HuH-7 (cell line): ENCODE results near the gene PLA2G4F.

Experiments
- DNase-seq: peaks from one replicate; pipeline ENCODE4 v3.0.0; 2011; ENCODE audit warnings: low spot score

Gene PLA2G4F

DNA sequence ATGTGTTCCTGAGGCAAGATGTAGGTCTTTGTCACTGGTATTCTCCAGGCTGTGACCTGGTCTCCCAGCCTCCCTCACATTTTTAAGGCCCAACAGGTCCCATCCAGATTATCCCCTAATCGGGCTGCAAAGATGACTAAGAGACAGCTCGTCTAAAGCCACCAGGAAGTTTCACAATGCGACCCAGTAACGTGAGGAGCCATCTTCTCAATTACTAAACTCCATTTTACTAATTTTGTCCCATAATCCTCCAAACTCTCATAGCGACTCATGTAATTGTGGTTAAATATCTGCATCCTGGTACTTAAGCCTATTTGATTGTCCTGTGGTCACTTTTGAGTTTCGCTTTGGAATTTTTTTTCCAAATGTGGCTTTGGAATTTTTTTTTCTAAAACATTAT lies 8.7 kb upstream of the PLA2G4F start:
- no peak for DNase-seq

DNA sequence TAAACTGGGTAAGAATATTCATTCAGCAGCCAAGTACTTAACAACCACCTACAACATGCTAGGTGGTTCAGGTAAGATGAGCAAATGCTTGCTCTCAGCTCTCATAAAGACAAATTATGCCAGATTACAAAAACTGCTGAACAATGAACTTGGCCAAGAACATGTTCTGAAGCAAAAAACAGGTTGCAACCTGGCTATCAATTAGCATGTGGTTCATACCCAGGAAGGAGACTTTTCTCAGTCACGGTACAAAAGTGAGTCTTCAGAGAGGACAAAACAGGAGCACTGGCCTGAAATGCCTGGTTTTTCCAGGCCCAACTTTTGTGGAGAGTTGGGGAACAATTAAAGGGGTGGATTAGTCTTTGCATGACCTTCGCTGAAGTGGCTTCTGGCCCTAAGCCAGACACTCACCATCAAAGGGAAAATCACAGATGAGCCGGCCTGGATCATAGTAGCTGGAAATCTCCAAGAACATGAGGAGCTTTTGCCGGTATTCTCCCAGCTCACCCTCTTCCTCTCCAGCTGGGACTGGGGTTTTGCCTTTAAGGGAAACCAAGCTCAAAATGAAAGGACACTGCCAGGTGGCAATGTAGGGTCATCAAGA lies 7.6 kb upstream of the PLA2G4F start:
- DNase-seq, result no peak

DNA sequence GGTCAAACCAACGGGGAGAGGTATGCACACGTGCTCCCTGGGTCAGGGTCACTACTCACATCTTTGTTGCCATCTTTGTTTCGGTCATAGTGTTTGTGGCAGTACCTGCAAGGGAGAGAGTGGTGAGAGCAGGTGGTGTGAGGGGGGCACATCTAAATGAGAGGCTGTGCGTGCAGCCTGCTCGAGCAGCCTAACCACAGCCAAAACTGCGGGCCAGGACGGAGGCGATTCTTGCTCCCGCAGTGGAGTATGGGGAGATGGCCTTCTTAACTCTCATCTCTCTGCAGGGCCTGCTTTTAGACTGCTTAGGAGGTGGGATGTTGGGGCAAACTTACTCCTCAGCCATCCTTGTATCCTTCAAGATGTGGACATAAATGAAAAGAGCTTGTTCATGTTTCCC lies 6.9 kb upstream of the PLA2G4F start:
- DNase-seq, result no peak

DNA sequence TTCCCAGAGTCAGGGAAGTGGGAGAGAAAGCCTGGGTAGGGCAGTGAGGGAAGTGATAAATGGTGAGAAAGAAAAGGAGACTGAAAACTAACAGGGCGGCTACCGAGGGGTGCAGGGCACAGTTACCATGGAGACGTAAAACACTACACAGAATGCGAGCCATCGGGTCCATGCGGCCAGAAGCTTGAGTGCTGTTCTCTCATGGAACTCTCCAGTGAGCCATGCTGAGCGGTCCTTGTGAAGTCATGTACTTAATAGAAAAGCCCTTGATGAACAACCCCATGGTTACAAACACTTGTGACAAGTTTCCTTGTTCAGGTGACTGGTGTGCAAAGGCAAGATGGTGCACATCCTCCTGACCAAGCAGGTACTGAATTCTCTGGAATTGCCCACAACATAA lies 3.7 kb upstream of the PLA2G4F start:
- no peak for DNase-seq

DNA sequence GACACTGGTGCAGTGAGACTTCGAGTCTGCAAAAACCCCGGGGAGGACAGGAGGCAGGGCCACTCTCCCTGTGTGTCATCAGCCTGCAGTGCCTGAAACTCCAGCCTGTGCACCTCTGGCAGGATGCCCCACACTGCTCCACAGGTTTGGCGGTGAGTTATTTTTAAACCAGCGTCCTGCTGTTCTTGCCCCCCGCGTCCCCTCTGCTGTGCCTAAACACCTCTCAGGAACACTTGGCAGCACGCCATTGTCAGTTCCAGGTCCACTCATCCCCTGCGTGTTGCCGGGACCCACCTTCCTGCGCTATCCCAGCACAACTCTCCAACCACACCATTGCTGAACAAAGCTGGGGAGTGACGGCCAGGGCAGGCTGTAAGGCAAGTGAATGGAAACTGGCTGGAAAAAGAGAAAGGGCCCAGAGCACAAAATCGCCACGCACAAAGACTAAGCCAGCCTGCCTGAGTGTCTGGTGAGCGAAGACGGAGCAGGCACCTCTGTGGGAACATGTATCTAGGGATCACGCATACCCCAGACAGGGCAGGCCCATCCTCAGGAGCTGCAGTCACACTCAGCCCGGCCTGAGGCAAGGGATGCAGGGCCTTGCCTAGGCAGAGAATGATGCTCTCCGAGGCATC lies 3.1 kb upstream of the PLA2G4F start:
- no peak for DNase-seq

DNA sequence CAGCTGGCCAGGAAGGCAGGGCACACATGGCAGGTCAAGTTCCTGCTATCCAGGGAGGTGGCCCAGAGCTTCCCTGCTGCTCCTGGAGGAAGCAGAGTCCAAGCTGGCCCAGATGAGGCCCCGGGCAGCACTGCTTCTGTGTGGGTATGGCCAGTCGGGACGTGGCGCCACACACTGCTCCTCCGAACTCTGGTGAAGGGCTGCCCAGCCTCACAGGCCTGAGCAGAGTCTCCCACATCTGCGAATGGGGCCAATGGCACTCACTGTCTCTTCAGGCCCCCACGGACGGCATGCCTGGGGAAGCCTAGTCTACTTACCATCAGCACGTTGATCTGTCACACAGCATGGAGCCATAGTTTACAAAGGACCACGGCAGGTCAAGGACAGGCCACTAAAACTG lies 2.5 kb upstream of the PLA2G4F start:
- DNase-seq, result no peak

DNA sequence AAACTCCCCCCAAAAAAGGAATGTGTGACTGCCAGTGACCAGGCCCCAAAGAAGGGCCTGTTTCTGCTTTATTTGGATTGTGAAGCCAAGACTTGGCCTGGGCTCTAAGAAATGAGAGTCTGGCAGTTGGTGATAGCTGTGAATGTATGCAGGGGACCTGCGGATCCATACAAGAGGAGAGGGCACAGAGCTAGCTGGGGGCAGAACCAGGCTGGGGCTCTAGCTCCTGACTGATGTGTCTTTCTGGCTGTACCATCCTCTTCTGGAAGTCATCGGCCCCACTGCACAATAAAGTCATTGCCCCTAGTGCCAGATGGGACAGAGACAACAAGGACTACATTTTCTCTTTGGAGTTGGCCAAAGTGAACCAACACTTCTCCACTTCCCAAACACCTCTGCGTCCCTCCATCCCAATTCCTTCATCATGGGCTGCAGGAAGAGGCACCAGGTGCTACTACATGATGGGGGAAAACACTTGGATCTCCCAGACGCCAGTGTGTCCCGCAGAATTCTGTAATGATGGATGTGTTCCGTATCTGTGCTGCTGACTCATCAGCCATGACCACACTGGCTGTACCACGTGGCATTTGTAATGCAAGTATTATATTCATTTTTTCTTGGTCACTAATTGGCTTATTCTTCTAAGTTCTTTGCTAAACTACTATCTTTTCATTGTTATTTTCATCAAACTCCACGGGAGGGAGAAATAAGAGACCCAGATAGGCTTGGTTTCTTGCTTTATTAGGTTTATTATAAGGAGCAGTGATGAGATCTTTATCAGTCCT lies 1.7 kb upstream of the PLA2G4F start:
- no peak for DNase-seq

DNA sequence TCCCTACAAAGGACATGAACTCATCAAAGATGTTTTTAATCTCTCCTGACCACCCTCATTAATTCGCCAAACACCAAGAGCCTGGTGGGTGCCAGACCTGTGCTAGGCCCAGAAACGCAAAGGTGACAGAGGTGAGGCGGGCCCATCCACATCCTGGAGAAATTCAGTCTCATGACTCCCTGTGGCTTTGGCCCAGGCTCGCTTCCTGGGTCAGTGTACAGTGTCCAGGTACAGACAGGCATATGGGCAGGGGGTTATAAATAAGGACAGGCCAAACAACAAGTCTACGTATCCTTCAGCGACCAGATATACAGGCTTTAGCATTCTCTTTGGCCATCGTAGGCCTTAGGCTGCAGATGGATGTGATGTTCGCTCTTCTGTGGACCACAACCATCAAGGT lies 945 bp upstream of the PLA2G4F start:
- no peak for DNase-seq

DNA sequence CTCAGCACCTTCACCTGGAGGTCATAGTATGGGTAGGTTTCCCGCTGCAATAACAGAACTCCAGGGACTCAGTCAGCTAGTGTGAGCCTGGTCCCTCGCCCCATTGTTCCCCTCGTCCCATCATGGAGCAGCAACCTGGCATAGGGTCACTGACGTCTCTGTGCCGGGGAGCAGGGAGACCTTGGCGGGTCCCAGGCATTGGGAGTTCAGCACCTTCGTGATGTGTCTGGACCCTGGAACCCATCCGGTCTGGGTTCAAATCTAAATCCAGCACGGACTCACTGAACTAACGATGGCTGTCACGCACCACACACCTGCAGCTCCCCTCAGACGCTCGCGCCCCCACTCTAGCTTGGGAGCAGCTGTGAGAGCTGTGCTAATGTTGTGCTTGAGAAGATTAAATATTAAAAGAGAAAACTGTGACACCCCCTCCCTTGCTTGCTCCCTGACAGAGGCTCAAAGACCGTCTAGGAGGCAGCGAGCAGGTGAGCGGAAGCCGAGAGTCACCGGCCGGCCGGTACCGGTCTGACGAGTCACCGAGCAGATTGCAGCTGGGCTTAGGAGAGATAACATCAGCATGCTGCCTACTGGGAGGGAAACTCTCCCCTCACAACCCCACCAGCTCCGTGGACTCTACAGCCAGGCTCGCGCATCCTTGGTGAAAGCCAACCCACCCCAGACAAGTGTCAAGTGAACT lies 742 bp downstream of the PLA2G4F start:
- DNase-seq, result no peak

DNA sequence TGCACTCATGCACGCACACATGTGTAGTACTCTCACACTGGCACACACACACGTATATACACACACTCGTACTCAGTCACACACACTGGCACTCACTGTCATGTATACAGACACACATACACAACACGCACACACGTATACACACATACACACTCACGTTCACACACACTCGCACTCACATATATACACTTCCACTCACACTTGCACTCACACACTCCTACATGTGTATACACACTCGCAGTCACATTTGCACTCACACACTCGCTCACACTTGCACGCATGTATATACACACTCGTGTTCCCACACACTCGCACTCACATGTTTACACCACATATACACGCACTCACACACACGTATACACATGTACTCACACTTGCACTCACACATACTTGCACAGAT lies 1.5 kb downstream of the PLA2G4F start:
- DNase-seq, result no peak

DNA sequence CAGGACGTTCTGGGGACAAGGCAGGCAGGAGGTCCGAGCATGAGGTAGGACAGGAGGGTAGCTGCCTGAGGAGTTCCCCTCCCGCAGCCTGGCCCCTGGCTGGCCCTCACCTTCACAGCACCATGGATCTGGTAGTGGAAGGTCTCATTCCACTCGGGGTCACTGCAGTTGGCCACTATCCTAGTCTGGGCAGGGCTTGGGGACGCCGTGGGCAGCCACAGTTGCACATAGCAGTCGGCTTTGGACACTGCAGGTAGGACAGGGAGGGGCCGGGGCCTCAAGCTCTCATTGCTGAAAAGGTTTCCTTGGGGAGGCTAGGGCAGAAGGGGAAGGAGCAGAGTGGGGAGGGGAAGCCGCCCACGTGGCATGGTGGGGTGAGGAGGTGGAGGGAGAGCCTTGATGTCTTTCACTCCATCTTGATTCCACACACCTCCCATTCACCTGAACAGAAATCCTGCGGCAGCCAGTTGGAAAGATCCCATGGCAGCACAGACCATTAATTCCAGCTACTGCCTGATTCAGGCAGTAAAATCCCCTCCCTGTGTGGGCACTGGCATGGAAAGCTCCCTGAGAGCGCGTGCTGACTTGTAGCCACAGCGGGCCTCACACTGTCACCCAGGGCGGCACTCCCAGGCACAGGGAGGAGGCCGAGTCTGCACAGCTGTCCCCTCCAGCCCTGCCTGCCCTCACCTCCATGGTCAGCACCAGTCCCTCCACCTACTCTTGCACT lies 2.1 kb downstream of the PLA2G4F start:
- DNase-seq, result no peak

DNA sequence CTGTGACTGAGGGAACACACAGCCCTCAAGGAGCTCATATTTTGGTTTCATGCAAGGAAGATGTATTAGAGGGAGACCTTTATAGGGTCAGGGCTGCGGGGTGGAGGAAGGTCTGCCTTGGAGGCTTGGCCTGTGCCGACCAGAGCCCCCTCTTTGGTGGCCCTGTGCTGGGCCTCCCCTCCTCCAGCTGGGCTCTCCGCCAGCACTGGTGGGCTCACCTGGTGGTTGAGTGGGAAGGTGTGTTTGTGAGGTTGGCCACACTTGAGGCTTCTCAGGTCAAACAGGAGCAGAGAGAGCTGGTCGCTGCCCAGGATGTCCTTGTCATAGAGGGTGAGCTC lies 2.6 kb downstream of the PLA2G4F start:
- no peak for DNase-seq

DNA sequence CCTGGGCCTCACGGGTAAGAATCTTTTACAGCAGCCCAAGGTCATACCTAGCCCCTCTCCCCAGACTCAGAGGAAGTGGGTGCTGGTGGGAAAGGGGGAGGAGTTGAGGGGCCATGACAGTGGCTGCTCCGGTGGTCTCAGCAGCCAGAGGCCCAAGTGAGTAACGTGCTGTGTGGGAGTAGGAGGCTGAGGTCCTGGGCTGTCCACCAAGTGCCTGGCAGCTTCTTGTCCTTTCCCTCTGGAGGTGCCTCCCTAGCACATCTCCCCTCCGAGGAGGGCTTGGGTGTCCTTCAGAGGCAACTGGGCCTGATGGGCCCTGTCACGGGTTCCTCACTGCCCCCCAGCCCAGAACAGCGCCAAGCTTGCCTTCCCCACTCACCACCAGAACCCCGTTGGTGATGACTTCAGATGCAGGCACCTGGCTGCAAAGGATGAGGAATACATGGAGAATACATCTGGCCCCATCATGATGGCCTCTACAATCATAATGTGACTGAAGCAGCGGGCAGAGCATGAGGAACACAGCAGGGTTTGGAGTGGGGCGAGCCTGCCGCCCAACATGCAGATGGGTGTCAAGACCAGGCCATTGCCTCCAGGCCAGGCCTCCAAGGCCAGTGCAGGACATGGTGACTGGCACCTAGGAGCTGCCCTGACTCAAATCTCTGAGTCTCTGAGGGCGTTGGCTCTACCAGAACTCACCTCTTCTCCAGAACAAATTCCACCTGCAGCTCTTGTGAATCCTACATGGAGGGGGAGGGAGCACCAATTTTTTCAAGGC lies 3.3 kb downstream of the PLA2G4F start:
- DNase-seq, result no peak

DNA sequence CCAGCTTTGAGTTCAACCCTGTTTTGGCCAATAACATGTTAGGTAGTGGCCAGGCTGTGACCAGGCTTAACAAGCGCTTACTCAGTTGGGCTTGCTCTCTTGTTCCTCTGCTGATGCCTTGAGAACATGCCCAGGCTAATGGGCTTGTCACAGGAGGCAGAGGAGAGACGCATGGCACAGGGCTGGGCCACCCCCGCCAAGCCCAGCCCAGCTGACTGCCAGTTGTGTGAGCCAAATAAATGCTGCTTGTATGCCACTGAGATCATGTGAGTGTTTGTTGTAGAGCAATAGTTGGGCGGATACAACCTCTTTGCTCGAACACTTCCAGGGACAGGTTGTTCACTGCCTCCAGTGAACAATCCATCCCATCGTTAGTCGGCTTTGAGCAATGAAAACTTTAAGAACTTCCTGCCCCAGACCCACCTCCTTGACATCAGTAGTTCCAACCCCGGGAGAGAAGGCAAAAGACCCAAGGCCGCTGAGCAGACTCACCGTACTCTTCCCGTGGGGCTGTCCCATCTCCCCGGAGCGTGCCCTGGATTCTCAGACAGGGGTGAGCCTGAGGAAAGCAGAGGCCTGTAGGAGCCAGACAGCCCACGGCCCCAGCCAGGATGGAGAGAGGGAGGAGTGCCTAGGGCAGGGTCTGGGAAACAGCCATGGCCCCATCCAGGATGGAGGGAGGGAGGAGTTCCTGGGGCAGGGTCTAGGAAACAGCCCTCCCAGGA lies 4.1 kb downstream of the PLA2G4F start:
- no peak for DNase-seq

DNA sequence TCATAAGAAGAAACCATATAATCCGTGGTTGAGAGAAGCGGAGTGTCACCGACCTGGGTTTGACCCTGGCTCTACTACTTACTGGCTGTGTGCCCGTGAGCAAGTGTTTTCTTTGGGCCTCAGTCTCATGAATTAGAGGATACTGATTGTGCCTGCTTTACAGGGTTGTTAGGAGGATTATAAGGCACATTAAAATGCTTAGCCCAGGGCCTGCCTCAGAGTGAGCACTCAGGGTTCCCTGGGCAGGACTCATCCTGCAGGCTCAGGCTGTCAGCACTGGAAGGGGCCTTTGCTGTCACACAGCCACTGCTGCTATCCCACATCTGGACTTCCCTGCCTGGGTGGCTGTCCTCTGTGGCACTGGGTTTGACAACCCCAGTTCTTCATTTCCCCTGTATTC lies 4.7 kb downstream of the PLA2G4F start:
- DNase-seq, result no peak

DNA sequence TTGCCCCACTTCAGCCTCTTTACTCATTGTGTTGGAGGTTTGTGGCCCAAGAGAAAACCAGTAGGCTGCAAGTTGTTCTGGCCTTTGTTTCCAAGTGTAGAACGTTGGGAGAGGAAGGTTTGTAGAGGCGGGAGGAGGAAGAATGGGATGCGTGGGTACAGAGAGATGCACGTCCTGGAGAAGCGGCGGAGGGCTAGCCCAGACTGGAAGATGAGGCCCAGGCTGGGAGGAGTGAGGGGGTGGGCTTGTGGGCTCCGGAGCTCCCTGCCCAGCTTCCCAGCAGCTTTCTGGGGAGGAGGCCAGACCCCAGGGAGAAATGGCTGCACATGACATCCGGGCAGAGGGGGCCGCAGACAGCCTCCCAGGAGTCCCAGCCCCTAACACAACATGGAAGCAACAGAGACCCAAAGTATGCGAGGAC lies 5.3 kb downstream of the PLA2G4F start:
- no peak for DNase-seq

DNA sequence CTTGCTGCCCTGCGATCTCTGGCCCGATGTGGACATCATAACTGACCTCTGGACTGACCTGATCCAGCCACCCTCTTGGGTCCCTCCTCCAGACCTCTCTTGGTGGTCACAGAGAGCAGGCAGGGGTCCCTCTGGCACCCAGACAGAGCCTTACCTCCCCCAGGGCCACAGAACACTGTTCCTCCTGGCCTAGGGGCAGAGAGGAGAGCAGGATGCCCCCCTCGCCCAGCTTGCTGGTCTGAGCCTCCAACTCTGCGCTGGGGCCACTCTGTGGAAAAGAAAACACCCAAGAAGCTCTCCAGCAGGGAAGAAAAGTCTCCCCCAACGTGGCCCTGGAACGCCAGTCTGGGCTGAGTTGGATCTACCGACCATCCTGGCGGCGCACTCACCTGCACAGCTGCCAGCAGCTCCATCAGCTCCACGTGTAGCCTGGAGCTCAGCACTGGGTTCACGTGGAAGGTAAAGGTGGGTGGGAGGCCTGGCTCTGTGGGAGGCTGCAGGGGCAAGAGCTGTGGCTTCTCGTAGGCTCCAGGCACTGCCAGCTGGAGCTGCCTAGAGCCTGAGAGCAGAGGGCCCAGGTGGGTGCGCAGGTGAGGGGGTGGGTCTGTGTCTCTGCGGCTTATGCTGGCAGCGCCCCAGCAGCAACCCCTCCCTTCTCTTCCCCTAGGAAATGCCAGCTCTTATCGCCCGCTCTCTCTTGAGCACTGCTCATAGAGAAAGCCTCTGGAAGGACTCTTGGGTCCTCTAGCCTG lies 6.0 kb downstream of the PLA2G4F start:
- DNase-seq, result no peak

DNA sequence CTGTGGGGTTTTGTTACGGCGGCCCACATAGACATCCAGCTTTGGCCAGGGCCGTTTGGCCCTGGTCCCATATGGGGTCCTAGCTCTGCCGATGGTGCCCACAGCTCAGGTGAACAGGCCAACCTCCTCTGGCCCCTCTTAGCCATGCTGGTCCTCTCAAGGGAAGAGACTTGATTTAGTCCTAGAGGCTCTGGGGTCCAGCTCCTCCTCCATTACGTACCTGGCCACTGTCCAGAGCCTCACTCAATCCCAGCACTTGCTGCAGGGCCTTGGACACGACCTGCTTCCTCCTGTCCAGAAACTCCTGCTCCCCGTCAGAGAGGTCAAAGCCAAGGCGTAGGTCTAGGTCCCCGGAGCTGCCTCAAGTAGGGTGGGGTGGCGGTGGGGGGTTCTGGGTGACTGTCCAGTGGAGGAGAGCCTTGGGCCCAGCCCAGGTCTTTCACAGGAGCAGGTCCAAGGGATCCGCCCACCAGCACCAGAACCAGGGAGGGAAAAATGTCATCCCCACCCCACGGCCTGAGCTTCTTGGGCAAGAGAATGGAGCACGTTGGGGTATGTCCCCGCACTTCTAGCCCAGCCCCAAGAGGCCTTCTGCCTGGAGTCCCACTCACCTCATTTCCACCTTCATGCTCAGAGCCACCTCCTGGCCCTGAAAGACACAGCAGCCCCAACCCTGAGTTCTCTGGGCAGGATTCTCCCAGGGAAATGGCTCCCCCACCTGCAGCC lies 6.8 kb downstream of the PLA2G4F start:
- peak; percentile 23 for DNase-seq

DNA sequence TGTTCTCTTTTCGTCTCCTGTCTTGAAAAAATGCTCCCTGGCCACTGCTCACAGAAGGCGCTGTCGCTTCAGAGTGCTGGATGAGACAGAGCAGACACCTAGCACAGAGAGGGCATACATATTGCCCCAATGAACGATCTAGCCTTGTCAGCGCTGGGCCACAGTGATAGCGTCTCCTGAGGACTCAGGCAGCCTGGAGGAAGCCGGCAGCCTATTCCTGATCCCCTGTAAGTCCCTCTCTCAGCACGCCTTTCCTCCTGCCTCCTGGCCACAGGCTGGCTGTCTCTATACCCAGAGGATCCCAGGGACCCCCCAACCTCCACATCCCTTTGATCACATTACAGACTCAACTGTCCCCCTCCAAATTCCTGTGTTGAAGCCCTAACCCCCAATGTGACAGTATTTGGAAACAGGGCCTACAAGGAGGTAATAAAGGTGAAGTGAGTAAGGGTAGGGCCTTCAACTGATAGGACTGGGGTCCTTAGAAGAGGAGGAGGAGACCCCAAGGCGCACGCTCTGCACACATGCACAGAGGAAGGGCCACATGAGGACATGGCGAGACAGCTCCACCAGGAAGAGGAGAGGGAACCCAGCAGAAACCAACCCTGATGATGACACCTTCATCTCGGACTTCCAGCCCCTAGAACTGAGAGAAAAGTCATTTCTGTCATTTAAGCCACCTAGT lies 7.5 kb downstream of the PLA2G4F start:
- no peak for DNase-seq
